Karpas-422 (cell line): ENCODE data around the gene SIAH1. TPM values are rescaled to one million over a fixed set of nuclear protein-coding genes. Genes with fewer than 3 reads are reported as not detected.

ENCODE experiments used
- DNase-seq: peaks from one replicate; pipeline ENCODE4 v3.0.0-alpha.2; 2015
- H2AFZ ChIP-seq: fragments of 200-600 bp; sonication (generic); 2 replicates; pipeline ENCODE4 v1.6.1; 2014; ENCODE audit warnings: antibody characterized with exemption, low read length, mixed read lengths
- H3K27ac ChIP-seq: fragments of 200-600 bp; sonication (generic); 2 replicates; pipeline ENCODE4 v1.5.1; 2014; ENCODE audit warnings: mild to moderate bottlenecking, low read length, moderate library complexity
- H3K27me3 ChIP-seq: fragments of 200-600 bp; sonication (generic); 2 replicates; pipeline ENCODE4 v1.6.1; 2014; ENCODE audit warnings: low read length, mixed read lengths
- H3K36me3 ChIP-seq: fragments of 200-600 bp; sonication (generic); 2 replicates; pipeline ENCODE4 v1.6.1; 2014; ENCODE audit warnings: low read length, mixed read lengths; ENCODE audit not compliant: insufficient read depth
- H3K4me1 ChIP-seq: fragments of 200-600 bp; sonication (generic); 2 replicates; pipeline ENCODE4 v1.6.1; 2014; ENCODE audit warnings: mild to moderate bottlenecking, low read length, mixed read lengths
- H3K4me2 ChIP-seq: fragments of 200-600 bp; sonication (generic); 2 replicates; pipeline ENCODE4 v1.6.1; 2014; ENCODE audit warnings: low read length, low read depth, mild to moderate bottlenecking; ENCODE audit not compliant: poor library complexity, severe bottlenecking
- H3K4me3 ChIP-seq: fragments of 200-600 bp; sonication (generic); 2 replicates; pipeline ENCODE4 v1.5.1; 2014; ENCODE audit warnings: mild to moderate bottlenecking, antibody characterized with exemption, low read length, mixed read lengths
- H3K79me2 ChIP-seq: fragments of 200-600 bp; sonication (generic); 2 replicates; pipeline ENCODE4 v1.6.1; 2014; ENCODE audit warnings: mild to moderate bottlenecking, low read length, mixed read lengths
- H3K9ac ChIP-seq: fragments of 200-600 bp; sonication (generic); 2 replicates; pipeline ENCODE4 v1.6.0; 2014; ENCODE audit warnings: low read length
- H3K9me2 ChIP-seq: fragments of 200-600 bp; sonication (generic), shearing (Covaris generic); replicated peaks from 2 replicates; pipeline ENCODE4 v1.6.0; 2014; ENCODE audit warnings: mild to moderate bottlenecking, low read length, moderate library complexity; ENCODE audit not compliant: insufficient read depth
- H3K9me3 ChIP-seq: fragments of 300-700, 200-600 bp; sonication (generic); 2 replicates; pipeline ENCODE4 v1.6.1; 2014; ENCODE audit warnings: low read length, mixed read lengths
- H4K20me1 ChIP-seq: fragments of 200-600 bp; sonication (generic); 2 replicates; pipeline ENCODE4 v1.6.1; 2014; ENCODE audit warnings: mild to moderate bottlenecking, antibody characterized with exemption, low read length, low read depth; ENCODE audit not compliant: insufficient read depth
- total RNA-seq: library from RNA; depleted of rRNA; stranded (reverse); fragments of >200 nt; shearing (Covaris generic); gene quantifications from 2 replicates; pipeline ENCODE4 v1.2.3, GENCODE V29; 2014; ENCODE audit warnings: low replicate concordance

The SIAH1 gene
- total RNA-seq, 1 experiment from 2014 or later: 12.2 TPM

GRCh38 chr16:48347191-48347865, 37.9 kb downstream of the SIAH1 start:
- DNase-seq: no peak
- no peak overlapping the region for H3K9ac ChIP-seq
- no peak overlapping the region for H3K4me3 ChIP-seq
- H3K79me2 ChIP-seq: 0 out of 2 replicates have a peak, but pooled peaks cover 4% of the 10 kb centered on the region
- H3K4me1 ChIP-seq: no peaks in the 10 kb centered on the region
- no peaks in the 10 kb centered on the region for H4K20me1 ChIP-seq
- H2AFZ ChIP-seq: no peak overlapping the region
- H3K9me2 ChIP-seq: no peaks in the 10 kb centered on the region
- H3K9me3 ChIP-seq: no peaks in the 10 kb centered on the region
- peaks cover 13% of the 10 kb centered on the region; the same call in 1 of the 2 replicates for H3K36me3 ChIP-seq
- H3K4me2 ChIP-seq: no peak overlapping the region
- no peak overlapping the region for H3K27ac ChIP-seq
- H3K27me3 ChIP-seq: no peaks in the 10 kb centered on the region

- peaks cover 7% of the 10 kb centered on the region; the same call in 1 of the 2 replicates for H3K36me3 ChIP-seq
- no peaks in the 10 kb centered on the region for H3K4me1 ChIP-seq
- H3K9me2 ChIP-seq: no peaks in the 10 kb centered on the region
- H2AFZ ChIP-seq: no peak overlapping the region
- H3K79me2 ChIP-seq: no peaks in the 10 kb centered on the region
- H3K27me3 ChIP-seq: no peaks in the 10 kb centered on the region
- no peak overlapping the region for H3K9ac ChIP-seq
- H3K4me2 ChIP-seq: no peak overlapping the region
- no peak for DNase-seq
- H3K9me3 ChIP-seq: no peaks in the 10 kb centered on the region
- H3K4me3 ChIP-seq: no peak overlapping the region
- H4K20me1 ChIP-seq: no peaks in the 10 kb centered on the region
- H3K27ac ChIP-seq: no peak overlapping the region
Measured at GRCh38 chr16:48342591-48342990, 42.6 kb downstream of the SIAH1 start.

GRCh38 chr16:48340054-48340453, 45.2 kb downstream of the SIAH1 start:
- Histone ChIP-seq H4K20me1 (no peaks in the 10 kb centered on the region), H3K9me2 (no peaks in the 10 kb centered on the region), H3K4me2 (no peak overlapping the region), H3K9me3 (no peaks in the 10 kb centered on the region), H3K4me3 (no peak overlapping the region), H3K27me3 (no peaks in the 10 kb centered on the region), H2AFZ (no peak overlapping the region), H3K4me1 (no peaks in the 10 kb centered on the region), H3K27ac (no peak overlapping the region), H3K79me2 (no peaks in the 10 kb centered on the region), H3K9ac (no peak overlapping the region), H3K36me3 (peaks cover 11% of the 10 kb centered on the region; the same call in 1 of the 2 replicates)
- no peak for DNase-seq

- Histone ChIP-seq H3K4me1 (no peaks in the 10 kb centered on the region), H3K27me3 (no peaks in the 10 kb centered on the region), H3K36me3 (peaks cover 17% of the 10 kb centered on the region; the same call in 1 of the 2 replicates), H3K27ac (no peak overlapping the region), H3K79me2 (0 out of 2 replicates have a peak, but pooled peaks cover 2% of the 10 kb centered on the region), H3K4me3 (no peak overlapping the region), H3K9ac (no peak overlapping the region), H3K9me2 (no peaks in the 10 kb centered on the region), H4K20me1 (no peaks in the 10 kb centered on the region), H3K9me3 (no peaks in the 10 kb centered on the region), H3K4me2 (no peak overlapping the region), H2AFZ (no peak overlapping the region)
- DNase-seq: no peak
Measured at GRCh38 chr16:48335961-48336360, 49.3 kb downstream of the SIAH1 start.

GRCh38 chr16:48334325-48334724, 50.9 kb downstream of the SIAH1 start:
- Histone ChIP-seq H3K9ac (no peak overlapping the region), H3K27me3 (no peaks in the 10 kb centered on the region), H3K79me2 (peaks cover 10% of the 10 kb centered on the region; the same call in 1 of the 2 replicates), H3K27ac (no peak overlapping the region), H3K4me2 (no peak overlapping the region), H3K4me3 (no peak overlapping the region), H3K36me3 (peaks cover 11% of the 10 kb centered on the region; the same call in 1 of the 2 replicates), H4K20me1 (no peaks in the 10 kb centered on the region), H2AFZ (no peak overlapping the region), H3K9me3 (no peaks in the 10 kb centered on the region), H3K9me2 (no peaks in the 10 kb centered on the region), H3K4me1 (no peaks in the 10 kb centered on the region)
- no peak for DNase-seq

GRCh38 chr16:48332978-48333377, 52.2 kb downstream of the SIAH1 start:
- H3K27me3 ChIP-seq: no peaks in the 10 kb centered on the region
- DNase-seq: no peak
- no peaks in the 10 kb centered on the region for H3K4me1 ChIP-seq
- H3K9me3 ChIP-seq: no peaks in the 10 kb centered on the region
- no peaks in the 10 kb centered on the region for H3K9me2 ChIP-seq
- no peak overlapping the region for H3K9ac ChIP-seq
- no peak overlapping the region for H3K27ac ChIP-seq
- H2AFZ ChIP-seq: no peak overlapping the region
- peaks cover 11% of the 10 kb centered on the region; the same call in 1 of the 2 replicates for H3K36me3 ChIP-seq
- H4K20me1 ChIP-seq: no peaks in the 10 kb centered on the region
- no peak overlapping the region for H3K4me2 ChIP-seq
- peaks cover 16% of the 10 kb centered on the region; the same call in 1 of the 2 replicates for H3K79me2 ChIP-seq
- H3K4me3 ChIP-seq: no peak overlapping the region

- Histone ChIP-seq H3K4me2 (no peak overlapping the region), H3K9me3 (no peaks in the 10 kb centered on the region), H3K9me2 (no peaks in the 10 kb centered on the region), H2AFZ (no peak overlapping the region), H4K20me1 (no peaks in the 10 kb centered on the region), H3K4me1 (no peaks in the 10 kb centered on the region), H3K36me3 (peaks cover 7% of the 10 kb centered on the region; the same call in 1 of the 2 replicates), H3K9ac (no peak overlapping the region), H3K27me3 (no peaks in the 10 kb centered on the region), H3K27ac (no peak overlapping the region), H3K4me3 (no peak overlapping the region), H3K79me2 (peaks cover 23% of the 10 kb centered on the region)
- DNase-seq: no peak
Measured at GRCh38 chr16:48330841-48331192, 54.4 kb downstream of the SIAH1 start.

- Histone ChIP-seq H3K4me1 (no peaks in the 10 kb centered on the region), H3K4me3 (no peak overlapping the region), H3K27ac (no peak overlapping the region), H3K36me3 (peaks cover 6% of the 10 kb centered on the region; the same call in 1 of the 2 replicates), H3K9ac (no peak overlapping the region), H3K79me2 (peaks cover 23% of the 10 kb centered on the region), H3K9me2 (no peaks in the 10 kb centered on the region), H4K20me1 (no peaks in the 10 kb centered on the region), H3K27me3 (no peaks in the 10 kb centered on the region), H2AFZ (no peak overlapping the region), H3K9me3 (no peaks in the 10 kb centered on the region), H3K4me2 (no peak overlapping the region)
- no peak for DNase-seq
Measured at GRCh38 chr16:48330189-48330840, 54.9 kb downstream of the SIAH1 start.
